Glomerular visceral epithelial cell (primary cell): ENCODE data around the gene TAS2R60.
"Not testable (repeated sequence)": the region's sequence is repeated elsewhere in the genome, so short reads cannot be mapped to it uniquely, and the experiment has no call there.

ENCODE experiments used
- DNase-seq: peaks from one replicate; pipeline ENCODE4 v3.0.0-alpha.2; 2016; ENCODE audit errors: extremely low spot score

TAS2R60 gene

GRCh38 chr7:143477501-143478150 is 34.4 kb downstream of the TAS2R60 start, which contains the start of gene TAS2R41:
Gene TAS2R41 (plus strand): TSS chr7:143477873. CDS start chr7:143477873, 0 bp downstream.
- no peak for DNase-seq

GRCh38 chr7:143479055-143479766 is 36.0 kb downstream of the TAS2R60 start:
- DNase-seq = no peak

GRCh38 chr7:143480501-143480900 is 37.2 kb downstream of the TAS2R60 start:
- no peak for DNase-seq

GRCh38 chr7:143484119-143484518 is 40.9 kb downstream of the TAS2R60 start:
- DNase-seq = no peak

GRCh38 chr7:143485094-143485493 is 41.8 kb downstream of the TAS2R60 start:
- DNase-seq = no peak

- DNase-seq = no peak
Measured at GRCh38 chr7:143485500-143485899, 42.2 kb downstream of the TAS2R60 start.

GRCh38 chr7:143486266-143486665 is 43.0 kb downstream of the TAS2R60 start:
- DNase-seq = not testable (repeated sequence)

GRCh38 chr7:143487061-143487460 is 43.8 kb downstream of the TAS2R60 start:
- DNase-seq = no peak

GRCh38 chr7:143487566-143487965 is 44.3 kb downstream of the TAS2R60 start:
- no peak for DNase-seq

- DNase-seq = no peak
Measured at GRCh38 chr7:143490717-143491306, 47.6 kb downstream of the TAS2R60 start.

GRCh38 chr7:143492043-143492471 is 48.8 kb downstream of the TAS2R60 start:
- DNase-seq = no peak

- no peak for DNase-seq
Measured at GRCh38 chr7:143492799-143493739, 49.8 kb downstream of the TAS2R60 start.

GRCh38 chr7:143493751-143494150 is 50.5 kb downstream of the TAS2R60 start:
- no peak for DNase-seq
